ENCODE data around the gene ZBED1. TPM values are rescaled to one million over a fixed set of nuclear protein-coding genes. Genes with fewer than 3 reads are reported as not detected.

The ZBED1 gene
- total RNA-seq, 2 experiments from 2014 or later, result 15.8 to 16.1 TPM

- no peaks in the 10 kb centered on the region for H3K9me3 Mint-ChIP-seq
- CTCF ChIA-PET, result no interaction called here
- intact Hi-C loops (cut with DNase I, micrococcal nuclease), result no loop called here
Measured at GRCh38 chrX:2514131-2514530, 13.4 kb upstream of the ZBED1 start.

GRCh38 chrX:2513121-2513664 is 12.4 kb upstream of the ZBED1 start:
- Histone ChIP-seq H3K4me3 (ENCODE audit: low read length) (no peak overlapping the region), H3K27me3 (ENCODE audit: control insufficient read depth in 1 of 2, insufficient read depth in 2 of 2, low read length in 2 of 2) (no peaks in the 10 kb centered on the region), H3K4me1 (ENCODE audit: insufficient read depth, low read length) (no peaks in the 10 kb centered on the region), H3K9me3 (ENCODE audit: control insufficient read depth in 1 of 2, insufficient read depth in 1 of 2, low read length in 2 of 2) (no peaks in the 10 kb centered on the region), H3K36me3 (ENCODE audit: insufficient read depth, low read length) (no peaks in the 10 kb centered on the region), H3K27ac (ENCODE audit: low read depth in 1 of 2, low read length in 2 of 2) (no peak overlapping the region)
- no peak overlapping the region for H3K4me3 Mint-ChIP-seq
- ATAC-seq (ENCODE audit: poor library complexity), result no peak
- DNase-seq, result no peak
- intact Hi-C loops (cut with DNase I, micrococcal nuclease), result no loop called here
- ChIA-PET POLR2A (no interaction called here), CTCF (no interaction called here)
- H3K9me3 Mint-ChIP-seq, result no peaks in the 10 kb centered on the region
- peaks cover 6% of the 10 kb centered on the region for H3K4me1 Mint-ChIP-seq (ENCODE audit: low read depth)
- no peaks in the 10 kb centered on the region for H3K36me3 Mint-ChIP-seq (ENCODE audit: low read depth)
- TF ChIP-seq CTCF (IDR thresholded peaks at IDR 0.05), result no peak
- H3K27ac Mint-ChIP-seq, result no peak overlapping the region
- H3K27me3 Mint-ChIP-seq, result no peaks in the 10 kb centered on the region

More at GRCh38 chrX:2514131-2514530, 13.4 kb upstream of the ZBED1 start:
- Histone ChIP-seq H3K27ac (ENCODE audit: low read depth in 1 of 2, low read length in 2 of 2) (no peak overlapping the region), H3K4me3 (ENCODE audit: low read length) (no peak overlapping the region), H3K27me3 (ENCODE audit: control insufficient read depth in 1 of 2, insufficient read depth in 2 of 2, low read length in 2 of 2) (no peaks in the 10 kb centered on the region), H3K36me3 (ENCODE audit: insufficient read depth, low read length) (no peaks in the 10 kb centered on the region), H3K4me1 (ENCODE audit: insufficient read depth, low read length) (no peaks in the 10 kb centered on the region), H3K9me3 (ENCODE audit: control insufficient read depth in 1 of 2, insufficient read depth in 1 of 2, low read length in 2 of 2) (no peaks in the 10 kb centered on the region)
- DNase-seq (no peak), ATAC-seq (ENCODE audit: poor library complexity) (no peak)
- Mint-ChIP-seq H3K4me3 (no peak overlapping the region), H3K4me1 (ENCODE audit: low read depth) (peaks cover 6% of the 10 kb centered on the region), H3K27me3 (no peaks in the 10 kb centered on the region), H3K27ac (no peak overlapping the region), H3K36me3 (ENCODE audit: low read depth) (no peaks in the 10 kb centered on the region)
- POLR2A ChIA-PET, result no interaction called here
- no peak for TF ChIP-seq CTCF (IDR thresholded peaks at IDR 0.05)

GRCh38 chrX:2512501-2512900 is 11.7 kb upstream of the ZBED1 start:
- CTCF ChIA-PET, result no interaction called here

More at GRCh38 chrX:2512501-2512900, 11.7 kb upstream of the ZBED1 start:
- Mint-ChIP-seq H3K36me3 (ENCODE audit: low read depth) (no peaks in the 10 kb centered on the region), H3K27me3 (no peaks in the 10 kb centered on the region), H3K9me3 (no peaks in the 10 kb centered on the region), H3K4me1 (ENCODE audit: low read depth) (peaks cover 6% of the 10 kb centered on the region), H3K27ac (no peak overlapping the region), H3K4me3 (no peak overlapping the region)
- H3K36me3 ChIP-seq (ENCODE audit: insufficient read depth, low read length), result no peaks in the 10 kb centered on the region
- intact Hi-C loops (cut with DNase I, micrococcal nuclease), result no loop called here
- POLR2A ChIA-PET, result no interaction called here
- DNase-seq (no peak), ATAC-seq (ENCODE audit: poor library complexity) (no peak)
- no peak overlapping the region for H3K27ac ChIP-seq (ENCODE audit: low read depth in 1 of 2, low read length in 2 of 2)
- H3K27me3 ChIP-seq (ENCODE audit: control insufficient read depth in 1 of 2, insufficient read depth in 2 of 2, low read length in 2 of 2), result no peaks in the 10 kb centered on the region
- TF ChIP-seq CTCF (IDR thresholded peaks at IDR 0.05), result no peak
- H3K4me1 ChIP-seq (ENCODE audit: insufficient read depth, low read length), result no peaks in the 10 kb centered on the region
- no peak overlapping the region for H3K4me3 ChIP-seq (ENCODE audit: low read length)
- H3K9me3 ChIP-seq (ENCODE audit: control insufficient read depth in 1 of 2, insufficient read depth in 1 of 2, low read length in 2 of 2), result no peaks in the 10 kb centered on the region
